DOHH2 (cell line): ENCODE measurements around the gene LRRC63.

Source experiments
- CTCF ChIP-seq: fragments of 200-600 bp; sonication (generic); IDR thresholded peaks from one replicate; pipeline ENCODE4 v1.5.1; 2014; ENCODE audit warnings: antibody characterized with exemption, mild to moderate bottlenecking, low read depth, low read length; ENCODE audit not compliant: poor library complexity, severe bottlenecking
- EZH2phosphoT487 ChIP-seq: fragments of 200-600 bp; sonication (generic); IDR thresholded peaks from 2 replicates; pipeline ENCODE4 v1.6.1; 2017; ENCODE audit warnings: borderline replicate concordance, mild to moderate bottlenecking, antibody characterized with exemption, low read length, moderate library complexity, mixed read lengths

- TF ChIP-seq CTCF (no peak), EZH2phosphoT487 (no peak)
These were observed 44.6 kb upstream of the LRRC63 start for GRCh38 chr13:46166947-46167610.
